ENCODE measurements around the gene NQO1.

Gene NQO1

DNA sequence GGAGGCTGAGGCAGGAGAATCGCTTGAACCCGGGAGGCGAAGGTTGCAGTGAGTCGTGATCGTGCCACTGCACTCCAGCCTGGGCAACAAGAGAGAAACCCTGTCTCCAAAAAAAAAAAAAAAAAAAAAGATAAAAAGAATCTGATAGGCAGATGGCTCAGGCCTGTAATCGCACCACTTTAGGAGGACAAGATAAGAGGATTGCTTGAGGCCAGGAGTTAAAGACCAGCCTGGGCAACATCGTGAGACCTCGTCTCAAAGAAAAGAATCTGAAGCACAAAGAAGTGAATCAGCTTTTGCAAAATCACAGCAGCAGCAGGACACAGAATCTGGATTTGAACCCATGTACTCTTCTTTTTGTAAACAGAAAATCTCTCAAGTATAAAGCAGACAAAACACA is 20.8 kb upstream of the NQO1 start:
- H3K27ac ChIP-seq (ENCODE audit: low read depth, low read length, poor library complexity, severe bottlenecking) = no peak overlapping the region
- no peaks in the 10 kb centered on the region for H3K9me3 ChIP-seq (ENCODE audit: low read length)
- no peak for TF ChIP-seq EZH2 (IDR thresholded peaks at IDR 0.05; ENCODE audit: borderline replicate concordance, low read length)
- TF ChIP-seq, protein P1, sequence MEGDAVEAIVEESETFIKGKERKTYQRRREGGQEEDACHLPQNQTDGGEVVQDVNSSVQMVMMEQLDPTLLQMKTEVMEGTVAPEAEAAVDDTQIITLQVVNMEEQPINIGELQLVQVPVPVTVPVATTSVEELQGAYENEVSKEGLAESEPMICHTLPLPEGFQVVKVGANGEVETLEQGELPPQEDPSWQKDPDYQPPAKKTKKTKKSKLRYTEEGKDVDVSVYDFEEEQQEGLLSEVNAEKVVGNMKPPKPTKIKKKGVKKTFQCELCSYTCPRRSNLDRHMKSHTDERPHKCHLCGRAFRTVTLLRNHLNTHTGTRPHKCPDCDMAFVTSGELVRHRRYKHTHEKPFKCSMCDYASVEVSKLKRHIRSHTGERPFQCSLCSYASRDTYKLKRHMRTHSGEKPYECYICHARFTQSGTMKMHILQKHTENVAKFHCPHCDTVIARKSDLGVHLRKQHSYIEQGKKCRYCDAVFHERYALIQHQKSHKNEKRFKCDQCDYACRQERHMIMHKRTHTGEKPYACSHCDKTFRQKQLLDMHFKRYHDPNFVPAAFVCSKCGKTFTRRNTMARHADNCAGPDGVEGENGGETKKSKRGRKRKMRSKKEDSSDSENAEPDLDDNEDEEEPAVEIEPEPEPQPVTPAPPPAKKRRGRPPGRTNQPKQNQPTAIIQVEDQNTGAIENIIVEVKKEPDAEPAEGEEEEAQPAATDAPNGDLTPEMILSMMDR (IDR thresholded peaks at IDR 0.05; ENCODE audit: low read length) = no peak
- H3K4me1 ChIP-seq (ENCODE audit: insufficient read depth, low read length, severe bottlenecking) = no peaks in the 10 kb centered on the region
- H4K20me1 ChIP-seq (ENCODE audit: insufficient read depth, low read length) = no peaks in the 10 kb centered on the region
- H3K27me3 ChIP-seq (ENCODE audit: insufficient read depth, low read length) = no peaks in the 10 kb centered on the region
- H2AFZ ChIP-seq (ENCODE audit: low read length) = no peak overlapping the region
- no peak overlapping the region for H3K9ac ChIP-seq (ENCODE audit: low read length)
- H3K36me3 ChIP-seq (ENCODE audit: insufficient read depth, low read length) = peaks cover 98% of the 10 kb centered on the region
- H3K9me2 ChIP-seq (ENCODE audit: low read depth, low read length) = no peaks in the 10 kb centered on the region
- no peak overlapping the region for H3K4me2 ChIP-seq (ENCODE audit: low read length)
- H3K79me2 ChIP-seq (ENCODE audit: insufficient read depth, low read length) = peaks cover 9% of the 10 kb centered on the region
- no peaks in the 10 kb centered on the region for H3F3A ChIP-seq (ENCODE audit: insufficient read depth, low read length)
- no peak overlapping the region for H3K4me3 ChIP-seq (ENCODE audit: low read depth, low read length, poor library complexity, severe bottlenecking)

GRCh38 chr16:69745959-69746358 is 19.6 kb upstream of the NQO1 start:
- H3K79me2 ChIP-seq (ENCODE audit: insufficient read depth, low read length) = peaks cover 3% of the 10 kb centered on the region; the same call in 1 of the 2 replicates
- no peaks in the 10 kb centered on the region for H3K27me3 ChIP-seq (ENCODE audit: insufficient read depth, low read length)
- peaks cover 99% of the 10 kb centered on the region for H3K36me3 ChIP-seq (ENCODE audit: insufficient read depth, low read length)
- H3K9me2 ChIP-seq (ENCODE audit: low read depth, low read length) = no peaks in the 10 kb centered on the region
- H3K27ac ChIP-seq (ENCODE audit: low read depth, low read length, poor library complexity, severe bottlenecking) = no peak overlapping the region
- H3K4me1 ChIP-seq (ENCODE audit: insufficient read depth, low read length, severe bottlenecking) = no peaks in the 10 kb centered on the region
- TF ChIP-seq EZH2 (IDR thresholded peaks at IDR 0.05; ENCODE audit: borderline replicate concordance, low read length) = no peak
- TF ChIP-seq, protein P1 (IDR thresholded peaks at IDR 0.05; ENCODE audit: low read length) = no peak
- no peaks in the 10 kb centered on the region for H3F3A ChIP-seq (ENCODE audit: insufficient read depth, low read length)
- no peak overlapping the region for H3K4me3 ChIP-seq (ENCODE audit: low read depth, low read length, poor library complexity, severe bottlenecking)
- H3K9ac ChIP-seq (ENCODE audit: low read length) = no peak overlapping the region
- no peaks in the 10 kb centered on the region for H3K9me3 ChIP-seq (ENCODE audit: low read length)
- no peak overlapping the region for H3K4me2 ChIP-seq (ENCODE audit: low read length)
- H4K20me1 ChIP-seq (ENCODE audit: insufficient read depth, low read length) = no peaks in the 10 kb centered on the region
- no peak overlapping the region for H2AFZ ChIP-seq (ENCODE audit: low read length)

DNA sequence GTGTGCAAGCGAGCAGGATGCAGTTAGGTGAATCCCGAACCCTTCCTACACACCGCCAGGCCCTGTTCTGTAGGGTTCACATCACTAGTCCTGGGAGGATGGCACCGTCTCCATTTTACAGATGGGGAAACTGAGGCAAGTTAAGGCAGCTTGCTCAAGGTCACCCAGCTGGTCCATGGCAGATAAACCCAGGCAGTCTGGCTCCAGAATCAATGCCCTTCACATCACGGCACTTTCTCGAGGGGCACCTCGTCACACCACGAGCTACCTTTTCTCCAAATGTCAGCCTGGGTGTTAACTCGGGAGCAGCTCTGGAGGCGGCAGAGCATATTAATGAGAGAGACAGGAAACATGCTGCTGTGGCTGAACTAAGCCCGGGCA is 18.9 kb upstream of the NQO1 start:
- Histone ChIP-seq H3K4me1 (ENCODE audit: insufficient read depth, low read length, severe bottlenecking) (no peaks in the 10 kb centered on the region), H3K27me3 (ENCODE audit: insufficient read depth, low read length) (no peaks in the 10 kb centered on the region), H3K9me3 (ENCODE audit: low read length) (no peaks in the 10 kb centered on the region), H3K79me2 (ENCODE audit: insufficient read depth, low read length) (no peaks in the 10 kb centered on the region), H4K20me1 (ENCODE audit: insufficient read depth, low read length) (no peaks in the 10 kb centered on the region), H3K27ac (ENCODE audit: low read depth, low read length, poor library complexity, severe bottlenecking) (no peak overlapping the region), H3K9ac (ENCODE audit: low read length) (no peak overlapping the region), H3K4me3 (ENCODE audit: low read depth, low read length, poor library complexity, severe bottlenecking) (no peak overlapping the region), H3K4me2 (ENCODE audit: low read length) (no peak overlapping the region), H3F3A (ENCODE audit: insufficient read depth, low read length) (no peaks in the 10 kb centered on the region), H3K9me2 (ENCODE audit: low read depth, low read length) (no peaks in the 10 kb centered on the region), H3K36me3 (ENCODE audit: insufficient read depth, low read length) (peaks cover 97% of the 10 kb centered on the region), H2AFZ (ENCODE audit: low read length) (no peak overlapping the region)
- no peak for TF ChIP-seq EZH2 (IDR thresholded peaks at IDR 0.05; ENCODE audit: borderline replicate concordance, low read length)
- TF ChIP-seq, protein P1 (IDR thresholded peaks at IDR 0.05; ENCODE audit: low read length) = no peak
